Neural progenitor cell (in vitro differentiated cells): Measurements from ENCODE around the gene UBL5. TPM values are rescaled to one million over a fixed set of nuclear protein-coding genes. Genes with fewer than 3 reads are reported as not detected.

Experiments
- DNase-seq: peaks from one replicate; pipeline ENCODE4 v3.0.0-alpha.2; 2016; ENCODE audit warnings: low spot score
- H2AFZ ChIP-seq: fragments of 200-600 bp; sonication (generic); replicated peaks from 2 replicates; pipeline ENCODE4 v1.6.1; 2016; ENCODE audit warnings: antibody characterized with exemption
- H3F3A ChIP-seq: fragments of 200-600 bp; sonication (generic); 2 replicates; pipeline ENCODE4 v1.6.1; 2016; ENCODE audit warnings: antibody characterized with exemption, low read depth
- H3K27ac ChIP-seq: fragments of 200-600 bp; sonication (generic); 2 replicates; pipeline ENCODE4 v1.5.1; 2016; ENCODE audit warnings: mild to moderate bottlenecking
- H3K27me3 ChIP-seq: fragments of 200-600 bp; sonication (generic); 2 replicates; pipeline ENCODE4 v1.6.1; 2016; ENCODE audit warnings: mild to moderate bottlenecking, moderate library complexity
- H3K36me3 ChIP-seq: fragments of 200-600 bp; sonication (generic); 2 replicates; pipeline ENCODE4 v1.5.1; 2016
- H3K4me1 ChIP-seq: fragments of 200-600 bp; sonication (generic); 2 replicates; pipeline ENCODE4 v1.6.1; 2016; ENCODE audit warnings: mixed run types
- H3K4me2 ChIP-seq: fragments of 200-600 bp; sonication (generic); 2 replicates; pipeline ENCODE4 v1.6.1; 2016
- H3K4me3 ChIP-seq: fragments of 200-600 bp; sonication (generic); 2 replicates; pipeline ENCODE4 v1.5.1; 2016
- H3K79me2 ChIP-seq: fragments of 200-600 bp; sonication (generic); 2 replicates; pipeline ENCODE4 v1.6.1; 2016; ENCODE audit warnings: low read depth
- H3K9ac ChIP-seq: fragments of 200-600 bp; sonication (generic); 2 replicates; pipeline ENCODE4 v1.6.1; 2016
- H3K9me3 ChIP-seq: fragments of 200-600 bp; sonication (generic); 2 replicates; pipeline ENCODE4 v1.5.1; 2016; ENCODE audit warnings: low read depth
- H4K20me1 ChIP-seq: fragments of 200-600 bp; sonication (generic); 2 replicates; pipeline ENCODE4 v1.6.1; 2016; ENCODE audit warnings: low read depth
- H3K27ac Mint-ChIP-seq: 3 replicates; pipeline ENCODE4 v1.8.0; 2021; ENCODE audit warnings: mixed read lengths
- H3K27me3 Mint-ChIP-seq: 2 replicates; pipeline ENCODE4 v1.8.0; 2022; ENCODE audit warnings: low read depth, mild to moderate bottlenecking, inconsistent platforms, moderate library complexity, mixed read lengths; ENCODE audit not compliant: insufficient read depth
- H3K36me3 Mint-ChIP-seq: 3 replicates; pipeline ENCODE4 v1.8.0; 2021; ENCODE audit warnings: mixed read lengths
- H3K4me1 Mint-ChIP-seq: 3 replicates; pipeline ENCODE4 v1.8.0; 2021; ENCODE audit warnings: mixed read lengths
- H3K4me3 Mint-ChIP-seq: 3 replicates; pipeline ENCODE4 v1.8.0; 2021; ENCODE audit warnings: mild to moderate bottlenecking, moderate library complexity, mixed read lengths
- H3K9me3 Mint-ChIP-seq: 3 replicates; pipeline ENCODE4 v1.8.0; 2020; ENCODE audit warnings: mixed read lengths
- EZH2 ChIP-seq: fragments of 200-600 bp; sonication (generic); IDR thresholded peaks from 2 replicates; pipeline ENCODE4 v1.6.1; 2017; ENCODE audit warnings: antibody characterized with exemption, mild to moderate bottlenecking, moderate library complexity
- EZH2phosphoT487 ChIP-seq: fragments of 200-600 bp; sonication (generic); IDR thresholded peaks from 2 replicates; pipeline ENCODE4 v1.6.1; 2017; ENCODE audit warnings: antibody characterized with exemption
- total RNA-seq: library from RNA; depleted of rRNA; stranded (reverse); fragments of >200 nt; gene quantifications from 2 replicates; pipeline ENCODE4 v1.2.3, GENCODE V29; 2015; ENCODE audit warnings: low replicate concordance
- TF ChIP-seq, protein P1 (sequence below): fragments of 200-600 bp; sonication (generic); IDR thresholded peaks from 2 replicates; pipeline ENCODE4 v1.5.1; 2017; ENCODE audit warnings: antibody characterized with exemption, mild to moderate bottlenecking

UBL5 gene
- total RNA-seq, 1 donor from 2014 or later = 628 TPM

DNA sequence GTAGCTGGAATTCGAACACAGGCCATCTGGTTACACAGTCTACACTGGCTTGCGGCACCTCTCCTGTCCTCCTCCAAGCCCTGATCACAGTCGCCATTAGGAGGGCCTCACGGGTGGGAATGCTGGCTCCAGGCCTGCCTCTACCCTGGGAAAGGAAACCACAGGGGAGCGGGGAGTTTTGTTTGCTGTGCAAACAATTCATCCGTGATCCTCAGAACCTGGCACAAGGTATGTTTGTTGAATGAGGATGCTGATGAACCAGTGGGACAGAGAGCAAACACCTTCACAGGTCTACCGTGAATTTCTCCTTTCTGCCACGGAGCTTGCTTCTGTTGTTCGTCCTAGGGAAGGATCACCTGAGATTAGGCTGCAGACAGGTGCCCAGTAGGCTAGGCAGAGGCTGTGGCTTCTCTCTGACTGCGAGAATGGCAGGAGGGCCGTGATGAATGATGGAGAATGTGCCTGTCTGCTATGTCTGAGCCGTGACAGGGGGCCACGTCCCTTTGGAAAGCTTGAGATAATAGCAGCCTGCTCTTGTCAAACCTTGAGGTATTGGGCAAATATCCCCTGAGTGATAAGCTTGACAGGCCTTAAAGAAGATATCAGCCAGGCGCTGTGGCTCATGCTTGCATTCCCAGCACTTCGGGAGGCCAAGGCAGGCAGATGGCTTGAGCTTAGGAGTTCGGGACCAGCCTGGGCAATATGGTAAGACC, 44.1 kb downstream of the UBL5 start:
- no peak overlapping the region for H3K27ac Mint-ChIP-seq
- no peak overlapping the region for H3K4me2 ChIP-seq
- H4K20me1 ChIP-seq = no peaks in the 10 kb centered on the region
- H3K79me2 ChIP-seq = no peaks in the 10 kb centered on the region
- no peak overlapping the region for H3K27ac ChIP-seq
- peaks cover 20% of the 10 kb centered on the region for H3K4me1 ChIP-seq
- H2AFZ ChIP-seq = no peak overlapping the region
- peaks cover 23% of the 10 kb centered on the region for H3K4me1 Mint-ChIP-seq
- DNase-seq = no peak
- H3K36me3 Mint-ChIP-seq = no peaks in the 10 kb centered on the region
- peaks cover 2% of the 10 kb centered on the region for H3K27me3 Mint-ChIP-seq
- H3K4me3 ChIP-seq = no peak overlapping the region
- no peak overlapping the region for H3K4me3 Mint-ChIP-seq
- H3K9me3 ChIP-seq = no peaks in the 10 kb centered on the region
- no peaks in the 10 kb centered on the region for H3K9me3 Mint-ChIP-seq
- peaks cover 28% of the 10 kb centered on the region for H3F3A ChIP-seq
- no peak overlapping the region for H3K9ac ChIP-seq
- H3K36me3 ChIP-seq = no peaks in the 10 kb centered on the region
- TF ChIP-seq EZH2phosphoT487 (no peak), EZH2 (no peak)
- TF ChIP-seq, protein P1, sequence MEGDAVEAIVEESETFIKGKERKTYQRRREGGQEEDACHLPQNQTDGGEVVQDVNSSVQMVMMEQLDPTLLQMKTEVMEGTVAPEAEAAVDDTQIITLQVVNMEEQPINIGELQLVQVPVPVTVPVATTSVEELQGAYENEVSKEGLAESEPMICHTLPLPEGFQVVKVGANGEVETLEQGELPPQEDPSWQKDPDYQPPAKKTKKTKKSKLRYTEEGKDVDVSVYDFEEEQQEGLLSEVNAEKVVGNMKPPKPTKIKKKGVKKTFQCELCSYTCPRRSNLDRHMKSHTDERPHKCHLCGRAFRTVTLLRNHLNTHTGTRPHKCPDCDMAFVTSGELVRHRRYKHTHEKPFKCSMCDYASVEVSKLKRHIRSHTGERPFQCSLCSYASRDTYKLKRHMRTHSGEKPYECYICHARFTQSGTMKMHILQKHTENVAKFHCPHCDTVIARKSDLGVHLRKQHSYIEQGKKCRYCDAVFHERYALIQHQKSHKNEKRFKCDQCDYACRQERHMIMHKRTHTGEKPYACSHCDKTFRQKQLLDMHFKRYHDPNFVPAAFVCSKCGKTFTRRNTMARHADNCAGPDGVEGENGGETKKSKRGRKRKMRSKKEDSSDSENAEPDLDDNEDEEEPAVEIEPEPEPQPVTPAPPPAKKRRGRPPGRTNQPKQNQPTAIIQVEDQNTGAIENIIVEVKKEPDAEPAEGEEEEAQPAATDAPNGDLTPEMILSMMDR = no peak
- H3K27me3 ChIP-seq = no peaks in the 10 kb centered on the region

DNA sequence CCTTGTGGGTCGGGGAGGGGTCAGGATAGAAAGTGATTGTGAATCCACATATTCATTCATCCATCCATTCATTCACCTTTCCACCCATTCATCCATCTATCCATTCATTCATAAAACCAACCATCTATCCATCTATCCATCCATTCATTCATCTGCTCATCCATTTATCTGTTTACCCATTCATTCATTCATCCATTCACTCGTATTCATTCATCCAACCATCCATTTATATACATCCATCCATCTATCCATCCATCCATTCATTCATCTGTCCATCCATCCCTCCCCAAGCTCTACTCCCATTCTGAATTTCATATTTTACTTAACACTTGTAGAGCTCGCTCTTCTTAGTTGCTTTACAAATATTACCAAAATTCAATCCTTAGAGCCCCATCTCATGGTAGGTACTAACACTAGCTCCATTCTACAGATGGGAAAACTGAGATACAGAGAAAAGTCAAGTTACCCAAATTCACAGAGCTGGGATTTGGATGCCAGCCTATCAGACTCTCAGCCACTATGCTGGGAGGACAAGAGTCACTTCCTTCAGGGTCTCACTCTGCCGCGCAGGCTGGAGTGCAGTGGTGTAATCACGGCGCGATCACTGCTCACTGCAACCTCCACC, 45.0 kb downstream of the UBL5 start:
- no peaks in the 10 kb centered on the region for H4K20me1 ChIP-seq
- peaks cover 28% of the 10 kb centered on the region for H3F3A ChIP-seq
- H3K79me2 ChIP-seq = no peaks in the 10 kb centered on the region
- no peaks in the 10 kb centered on the region for H3K36me3 Mint-ChIP-seq
- H3K4me2 ChIP-seq = no peak overlapping the region
- TF ChIP-seq, protein P1 = no peak
- no peak for TF ChIP-seq EZH2
- no peak for TF ChIP-seq EZH2phosphoT487
- H3K9me3 Mint-ChIP-seq = no peaks in the 10 kb centered on the region
- H3K27me3 ChIP-seq = no peaks in the 10 kb centered on the region
- DNase-seq = no peak
- peaks cover 20% of the 10 kb centered on the region for H3K4me1 ChIP-seq
- H3K4me3 Mint-ChIP-seq = no peak overlapping the region
- peaks cover 23% of the 10 kb centered on the region for H3K4me1 Mint-ChIP-seq
- H3K9ac ChIP-seq = no peak overlapping the region
- H3K9me3 ChIP-seq = no peaks in the 10 kb centered on the region
- no peaks in the 10 kb centered on the region for H3K36me3 ChIP-seq
- H3K27ac Mint-ChIP-seq = no peak overlapping the region
- no peak overlapping the region for H3K27ac ChIP-seq
- H3K27me3 Mint-ChIP-seq = no peaks in the 10 kb centered on the region
- no peak overlapping the region for H3K4me3 ChIP-seq
- H2AFZ ChIP-seq = no peak overlapping the region

DNA sequence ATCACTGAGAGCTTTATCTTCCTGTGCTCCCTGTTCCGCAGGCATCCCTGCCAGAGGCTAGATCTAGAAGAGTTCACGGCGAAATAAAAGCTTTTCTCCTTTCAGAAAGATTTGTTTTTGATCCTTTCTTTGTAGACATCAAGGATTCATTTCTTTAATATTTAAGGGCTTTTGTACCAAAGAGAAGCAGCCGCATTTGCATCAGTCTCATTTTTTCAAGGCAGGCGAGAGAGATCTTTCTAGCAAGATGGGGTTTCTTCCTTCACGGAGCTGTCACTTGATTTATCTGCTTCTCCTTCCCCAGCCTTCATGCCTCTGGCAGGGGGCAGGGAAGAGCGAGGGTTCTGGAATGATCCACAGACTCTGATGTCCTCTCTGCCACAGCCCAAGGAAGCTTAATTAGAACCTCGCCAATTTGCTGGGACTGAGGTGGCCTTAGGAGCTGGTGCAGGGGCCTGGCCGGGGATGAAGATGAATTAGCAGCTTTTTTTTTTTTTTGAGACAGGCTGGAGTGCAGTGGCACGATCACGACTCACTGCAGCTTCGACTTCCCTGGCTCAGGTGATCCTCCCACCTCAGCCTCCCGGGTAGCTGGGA, 47.4 kb downstream of the UBL5 start:
- no peaks in the 10 kb centered on the region for H3K27me3 ChIP-seq
- H3K4me1 Mint-ChIP-seq = peaks cover 24% of the 10 kb centered on the region
- H3K9me3 Mint-ChIP-seq = no peaks in the 10 kb centered on the region
- H3K27ac Mint-ChIP-seq = peak overlapping the region; percentile 93
- H3K4me1 ChIP-seq = peaks cover 20% of the 10 kb centered on the region
- peaks cover 25% of the 10 kb centered on the region for H3F3A ChIP-seq
- TF ChIP-seq EZH2 = no peak
- no peak for TF ChIP-seq EZH2phosphoT487
- TF ChIP-seq, protein P1 = no peak
- peak overlapping the region; percentile 2 for H3K4me2 ChIP-seq
- no peak overlapping the region for H3K4me3 ChIP-seq
- H3K27ac ChIP-seq = peak overlapping the region; percentile 83
- H4K20me1 ChIP-seq = no peaks in the 10 kb centered on the region
- H3K27me3 Mint-ChIP-seq = no peaks in the 10 kb centered on the region
- H3K4me3 Mint-ChIP-seq = peak overlapping the region; percentile 57
- H3K36me3 Mint-ChIP-seq = no peaks in the 10 kb centered on the region
- H3K9me3 ChIP-seq = no peaks in the 10 kb centered on the region
- H3K36me3 ChIP-seq = no peaks in the 10 kb centered on the region
- no peak overlapping the region for H2AFZ ChIP-seq
- H3K9ac ChIP-seq = no peak overlapping the region
- DNase-seq = no peak
- H3K79me2 ChIP-seq = no peaks in the 10 kb centered on the region
